PC-9 (cell line): ENCODE measurements around the gene CCNT2. TPM values are rescaled to one million over a fixed set of nuclear protein-coding genes. Genes with fewer than 3 reads are reported as not detected.

Experiments used
- BruUV-seq: library from RNA; stranded (reverse); fragments of 400-500 nt; replicated peaks from 2 replicates; lab custom pipeline; 2021; lab: Mats Ljungman, UMichigan
- CTCF ChIA-PET: fragments of 300-600 bp; sonication (Branson Sonifier 250); formaldehyde crosslinking; loops from one replicate; lab custom pipeline; 2022; ENCODE audit warnings: antibody characterized with exemption; lab: Charles Lee
- POLR2A ChIA-PET: fragments of 300-600 bp; sonication (Branson Sonifier 250); formaldehyde crosslinking; loops from one replicate; lab custom pipeline; 2022; ENCODE audit warnings: antibody characterized with exemption; ENCODE audit not compliant: unreplicated experiment; lab: Charles Lee
- DNase-seq, 2 experiments: peaks; one replicate each; pipeline versions ENCODE4 v3.0.0 to v3.0.0-alpha.2; 2015 to 2022; ENCODE audit warnings: mixed read lengths in 1 of 2
- H2AFZ ChIP-seq: fragments of 200-600 bp; sonication (generic); 2 replicates; pipeline ENCODE4 v1.8.1; 2017; ENCODE audit warnings: antibody characterized with exemption
- H3F3A ChIP-seq: fragments of 200-600 bp; sonication (generic); 2 replicates; pipeline ENCODE4 v1.8.1; 2017; ENCODE audit warnings: antibody characterized with exemption, mild to moderate bottlenecking, low read depth; ENCODE audit not compliant: insufficient read depth
- H3K27ac ChIP-seq: fragments of 200-600 bp; sonication (generic); 2 replicates; pipeline ENCODE4 v1.6.1; 2016; ENCODE audit warnings: mixed run types
- H3K27me3 ChIP-seq: fragments of 200-600 bp; sonication (generic); 2 replicates; pipeline ENCODE4 v1.6.1; 2016; ENCODE audit warnings: low read depth, mixed run types; ENCODE audit not compliant: insufficient read depth
- H3K36me3 ChIP-seq: fragments of 200-600 bp; sonication (generic); 2 replicates; pipeline ENCODE4 v1.6.1; 2016; ENCODE audit warnings: low read depth, mixed run types
- H3K4me1 ChIP-seq: fragments of 200-600 bp; sonication (generic); replicated peaks from 2 replicates; pipeline ENCODE4 v1.6.1; 2016; ENCODE audit warnings: mixed run types; ENCODE audit not compliant: insufficient read depth
- H3K4me2 ChIP-seq: fragments of 200-600 bp; sonication (generic); 2 replicates; pipeline ENCODE4 v1.6.1; 2017; ENCODE audit warnings: mixed run types
- H3K4me3 ChIP-seq: fragments of 200-600 bp; sonication (generic); 2 replicates; pipeline ENCODE4 v1.6.1; 2016; ENCODE audit warnings: mixed run types
- H3K79me2 ChIP-seq: fragments of 200-600 bp; sonication (generic); 2 replicates; pipeline ENCODE4 v1.6.1; 2017; ENCODE audit warnings: low read depth, mixed run types
- H3K9me2 ChIP-seq: fragments of 200-600 bp; sonication (generic); 2 replicates; pipeline ENCODE4 v1.8.1; 2017; ENCODE audit warnings: mild to moderate bottlenecking; ENCODE audit not compliant: insufficient read depth
- H3K9me3 ChIP-seq: fragments of 200-600 bp; sonication (generic); 2 replicates; pipeline ENCODE4 v1.8.1; 2016; ENCODE audit warnings: low read depth; ENCODE audit not compliant: insufficient read depth
- H4K20me1 ChIP-seq: fragments of 200-600 bp; sonication (generic); 2 replicates; pipeline ENCODE4 v1.8.1; 2017; ENCODE audit not compliant: insufficient read depth
- CTCF ChIP-seq: fragments of 200-600 bp; sonication (generic); conservative IDR thresholded peaks from 2 replicates; pipeline ENCODE4 v1.6.1; 2017; ENCODE audit warnings: mixed run types, antibody characterized with exemption, mild to moderate bottlenecking, moderate library complexity
- EZH2 ChIP-seq: fragments of 200-600 bp; sonication (generic); IDR thresholded peaks from 2 replicates; pipeline ENCODE4 v1.8.0; 2017; ENCODE audit warnings: antibody characterized with exemption, low read depth
- intact Hi-C: fragments of 100-400 bp; cut with micrococcal nuclease; formaldehyde crosslinking; loops from one replicate; pipeline ENCODE4 v1.10.0; 2022; ENCODE audit not compliant: unreplicated experiment
- total RNA-seq: library from RNA; stranded (reverse); gene quantifications from 2 replicates; pipeline ENCODE4 v1.2.3, GENCODE V29; 2021

CCNT2 gene
- total RNA-seq, 1 experiment from 2014 or later: 26.2 TPM

GRCh38 chr2:134985061-134985460, 66.4 kb downstream of the CCNT2 start:
- BruUV-seq: no TSS peak
- Histone ChIP-seq H3K27me3 (peaks cover 26% of the 10 kb centered on the region), H3K36me3 (no peaks in the 10 kb centered on the region), H3K4me1 (no peaks in the 10 kb centered on the region), H3K27ac (no peak overlapping the region), H3K79me2 (no peaks in the 10 kb centered on the region), H3K9me3 (no peaks in the 10 kb centered on the region), H3K4me2 (no peak overlapping the region), H3F3A (no peaks in the 10 kb centered on the region), H2AFZ (no peak overlapping the region), H3K4me3 (no peak overlapping the region), H3K9me2 (no peaks in the 10 kb centered on the region), H4K20me1 (no peaks in the 10 kb centered on the region)
- DNase-seq: no peak
- ChIA-PET CTCF (no interaction called here), POLR2A (no interaction called here)
- intact Hi-C loops: loop anchor here (5.0 kb wide), 2 partner anchors 727 to 812 kb away; no protein-coding TSS in a partner anchor
- TF ChIP-seq EZH2 (no peak), CTCF (no peak)

GRCh38 chr2:134988994-134989605, 70.5 kb downstream of the CCNT2 start:
- Histone ChIP-seq H3K9me2 (no peaks in the 10 kb centered on the region), H3F3A (no peaks in the 10 kb centered on the region), H3K27ac (no peak overlapping the region), H4K20me1 (no peaks in the 10 kb centered on the region), H3K4me3 (no peak overlapping the region), H2AFZ (no peak overlapping the region), H3K27me3 (peaks cover 26% of the 10 kb centered on the region), H3K9me3 (no peaks in the 10 kb centered on the region), H3K36me3 (no peaks in the 10 kb centered on the region), H3K79me2 (no peaks in the 10 kb centered on the region), H3K4me2 (no peak overlapping the region), H3K4me1 (no peaks in the 10 kb centered on the region)
- intact Hi-C loops: loop anchor here (5.0 kb wide), 2 partner anchors 723 to 808 kb away; no protein-coding TSS in a partner anchor
- no peak for DNase-seq
- BruUV-seq: no TSS peak
- ChIA-PET POLR2A (interaction anchor here (0.5 to 0.6 kb wide), 2 partner anchors 715 to 1147 kb away, joined by 3 to 10 read pairs; no protein-coding TSS in a partner anchor), CTCF (interaction anchor here (0.5 to 1.1 kb wide), 8 partner anchors 15 to 1421 kb away, joined by 3 to 9 read pairs (median 4); no protein-coding TSS in a partner anchor)
- TF ChIP-seq EZH2: no peak
- peak; percentile 73 for TF ChIP-seq CTCF

GRCh38 chr2:134999521-134999920, 80.9 kb downstream of the CCNT2 start:
- intact Hi-C loops: loop anchor here (10.0 kb wide), 1 partner anchor 905 kb away; no protein-coding TSS in a partner anchor
- Histone ChIP-seq H3F3A (no peaks in the 10 kb centered on the region), H3K9me3 (no peaks in the 10 kb centered on the region), H3K4me2 (no peak overlapping the region), H3K27ac (no peak overlapping the region), H4K20me1 (no peaks in the 10 kb centered on the region), H3K4me1 (no peaks in the 10 kb centered on the region), H3K4me3 (no peak overlapping the region), H2AFZ (no peak overlapping the region), H3K36me3 (no peaks in the 10 kb centered on the region), H3K9me2 (no peaks in the 10 kb centered on the region), H3K27me3 (no peaks in the 10 kb centered on the region), H3K79me2 (no peaks in the 10 kb centered on the region)
- ChIA-PET POLR2A (no interaction called here), CTCF (no interaction called here)
- TF ChIP-seq CTCF (no peak), EZH2 (no peak)
- DNase-seq: no peak
- BruUV-seq: no TSS peak
